HL-60/S4 (cell line): Measurements from ENCODE around the gene CNTNAP2.
"Not testable (repeated sequence)": the region's sequence is repeated elsewhere in the genome, so short reads cannot be mapped to it uniquely, and the experiment has no call there.

Experiments
- in situ Hi-C: fragments of 300-500 bp; cut with MboI; formaldehyde crosslinking; loops from 2 replicates; pipeline ENCODE4 v1.14.3; 2022; ENCODE audit warnings: low sequenced_read_pairs

Gene CNTNAP2

GRCh38 chr7:147670759-147671158 is 1554.2 kb downstream of the CNTNAP2 start:
- in situ Hi-C loops, result no loop called here

GRCh38 chr7:147674705-147675104 is 1558.1 kb downstream of the CNTNAP2 start:
- in situ Hi-C loops, result no loop called here

DNA sequence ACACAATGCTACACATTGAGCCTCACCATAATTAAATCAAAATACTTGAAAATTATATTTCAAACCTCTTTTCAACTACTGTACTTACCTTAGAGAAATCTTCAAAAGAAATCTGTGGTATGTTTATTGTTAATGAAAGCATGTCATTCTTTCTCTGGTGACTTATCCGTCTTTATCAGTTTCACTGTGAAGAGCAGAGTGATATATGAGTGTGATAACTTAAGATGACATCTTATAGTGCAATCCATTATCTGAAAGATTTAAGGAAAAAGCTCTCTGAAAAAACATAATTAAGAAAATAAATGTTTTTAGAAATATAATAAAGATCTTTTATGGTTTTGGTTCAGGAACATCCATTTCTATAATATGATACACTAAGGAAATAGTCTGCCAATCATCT is 1562.3 kb downstream of the CNTNAP2 start:
- in situ Hi-C loops, result no loop called here

DNA sequence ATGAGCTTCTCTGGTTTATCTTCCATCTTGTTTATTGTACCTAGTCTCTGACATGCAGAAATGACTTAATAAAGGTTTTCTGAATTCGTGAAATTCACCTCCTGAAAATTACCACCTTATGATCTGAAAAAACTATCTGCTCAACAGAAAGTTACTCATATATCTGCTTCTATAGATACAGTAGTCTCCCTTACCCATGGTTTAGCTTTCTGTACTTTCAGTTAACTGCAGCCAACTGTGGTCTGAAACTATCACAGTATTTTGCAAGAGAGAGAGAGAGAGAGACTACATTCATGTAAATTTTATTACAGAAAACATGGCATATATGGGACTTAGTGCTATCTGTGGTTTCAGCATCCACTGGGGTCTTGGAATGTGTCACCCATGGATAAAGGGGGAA is 1564.9 kb downstream of the CNTNAP2 start:
- in situ Hi-C loops, result no loop called here

GRCh38 chr7:147700702-147701101 is 1584.1 kb downstream of the CNTNAP2 start:
- in situ Hi-C loops, result no loop called here

DNA sequence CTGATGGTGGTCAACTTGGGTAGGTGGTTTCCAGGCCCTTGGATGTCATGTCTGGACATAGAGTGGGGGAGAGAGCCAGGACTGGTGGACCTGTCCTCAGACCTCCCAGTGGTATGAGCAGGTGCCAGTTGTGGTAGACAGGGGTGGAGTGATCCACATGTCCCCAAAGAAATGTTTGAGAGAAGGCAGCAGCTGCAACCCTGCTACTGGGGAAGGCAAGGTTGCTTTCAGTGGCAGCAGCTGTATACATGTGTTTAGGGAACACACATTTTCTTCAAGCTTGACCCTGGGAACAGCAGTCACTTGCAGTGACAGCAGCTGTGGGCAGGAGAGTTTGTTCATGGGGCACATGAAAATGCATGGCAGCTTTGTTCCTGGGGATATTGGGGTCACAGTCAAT is 1591.3 kb downstream of the CNTNAP2 start:
- in situ Hi-C loops, result no loop called here

GRCh38 chr7:147708871-147709270 is 1592.3 kb downstream of the CNTNAP2 start:
- in situ Hi-C loops, result no loop called here

GRCh38 chr7:147711447-147711846 is 1594.8 kb downstream of the CNTNAP2 start:
- in situ Hi-C loops, result no loop called here

- in situ Hi-C loops, result no loop called here
Observed at GRCh38 chr7:147721962-147722830, 1605.6 kb downstream of the CNTNAP2 start.

DNA sequence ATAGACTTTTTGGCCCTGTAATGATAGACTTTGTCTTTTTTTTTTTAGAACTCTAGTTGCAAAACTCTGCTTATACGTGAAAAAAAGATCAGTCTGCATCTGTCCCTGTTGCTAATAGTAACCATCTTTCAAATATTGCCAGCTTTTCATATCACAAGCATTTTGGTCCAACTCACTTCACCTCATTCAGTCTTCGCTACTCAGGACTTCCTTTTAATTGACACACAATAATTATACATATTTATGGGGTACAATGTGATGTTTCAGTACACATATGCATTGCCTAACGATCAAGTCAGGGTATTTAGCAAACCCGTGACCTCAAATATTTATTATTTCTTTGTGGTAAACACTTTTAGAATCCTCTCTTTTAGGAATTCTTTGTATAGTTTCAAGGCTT is 1606.9 kb downstream of the CNTNAP2 start:
- in situ Hi-C loops, result no loop called here

DNA sequence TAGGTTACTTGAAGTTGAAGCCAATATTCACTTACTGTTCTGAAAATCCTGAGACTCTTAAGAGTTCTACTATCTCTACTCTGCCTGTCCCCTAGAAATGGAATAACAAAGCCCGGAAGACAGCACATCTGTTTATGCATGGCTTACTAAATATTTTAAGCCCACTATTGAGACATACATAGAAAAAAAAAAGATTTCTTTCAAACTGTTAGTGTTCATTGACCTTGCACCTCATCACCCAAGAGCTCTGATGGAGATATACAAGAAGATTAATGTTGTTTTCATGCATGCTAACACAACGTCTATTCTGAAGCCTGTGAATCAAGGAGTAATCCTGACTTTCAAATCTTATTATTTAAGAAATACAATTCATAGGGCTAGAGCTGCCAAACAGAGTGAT is 1614.7 kb downstream of the CNTNAP2 start:
- in situ Hi-C loops, result no loop called here

GRCh38 chr7:147737559-147738214 is 1621.1 kb downstream of the CNTNAP2 start:
- in situ Hi-C loops, result not testable (repeated sequence)

GRCh38 chr7:147742301-147742700 is 1625.7 kb downstream of the CNTNAP2 start:
- in situ Hi-C loops, result no loop called here

DNA sequence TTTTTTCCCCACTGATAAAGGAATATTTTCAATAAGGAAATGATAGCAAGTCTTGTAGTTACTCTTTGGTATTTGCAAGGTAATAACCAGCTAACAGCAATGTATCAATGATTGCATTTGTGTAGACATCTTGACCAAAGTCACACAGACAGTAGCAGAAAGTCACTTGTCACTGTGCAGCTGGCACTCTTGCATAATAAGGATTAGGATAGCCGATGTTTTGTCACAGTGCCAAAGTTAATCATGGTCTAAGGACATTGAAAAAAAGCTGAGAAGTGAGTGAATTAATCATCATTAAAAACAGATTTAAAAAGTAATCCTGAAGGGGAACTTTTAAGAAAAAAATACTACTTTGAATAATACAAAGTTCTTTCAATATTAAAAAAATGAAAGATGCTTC is 1639.7 kb downstream of the CNTNAP2 start:
- in situ Hi-C loops, result no loop called here

- in situ Hi-C loops, result no loop called here
Observed at GRCh38 chr7:147759327-147759943, 1642.8 kb downstream of the CNTNAP2 start.

DNA sequence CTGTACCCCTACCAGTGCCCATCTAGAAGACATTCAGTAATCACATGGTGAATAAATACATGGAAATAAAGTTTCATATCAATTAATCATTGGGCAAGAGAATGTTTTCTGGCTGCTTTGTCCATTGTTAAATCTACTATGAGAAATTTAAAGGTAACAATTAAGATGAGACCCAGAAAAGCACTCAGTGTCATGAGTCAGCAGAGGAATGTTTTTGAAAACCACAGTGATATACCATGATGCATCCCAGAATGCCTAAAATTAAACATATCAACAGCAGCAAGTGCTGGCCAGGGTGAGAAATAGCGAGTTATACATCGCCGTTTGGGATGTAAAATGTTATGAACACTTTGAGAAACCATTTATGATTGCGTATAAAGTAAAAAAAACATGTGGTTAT is 1648.7 kb downstream of the CNTNAP2 start:
- in situ Hi-C loops, result no loop called here

GRCh38 chr7:147771344-147771743 is 1654.7 kb downstream of the CNTNAP2 start:
- in situ Hi-C loops, result no loop called here

- in situ Hi-C loops, result no loop called here
Observed at GRCh38 chr7:147774461-147774860, 1657.9 kb downstream of the CNTNAP2 start.

- in situ Hi-C loops, result no loop called here
Observed at GRCh38 chr7:147775516-147776284, 1659.1 kb downstream of the CNTNAP2 start.

- in situ Hi-C loops, result no loop called here
Observed at GRCh38 chr7:147777309-147777708, 1660.7 kb downstream of the CNTNAP2 start.

GRCh38 chr7:147779949-147780348 is 1663.3 kb downstream of the CNTNAP2 start:
- in situ Hi-C loops, result no loop called here
